Measurements from ENCODE around the gene C5orf63. TPM values are rescaled to one million over a fixed set of nuclear protein-coding genes. Genes with fewer than 3 reads are reported as not detected.

C5orf63 gene
- total RNA-seq, 1 donor from 2014 or later, result not detected

DNA sequence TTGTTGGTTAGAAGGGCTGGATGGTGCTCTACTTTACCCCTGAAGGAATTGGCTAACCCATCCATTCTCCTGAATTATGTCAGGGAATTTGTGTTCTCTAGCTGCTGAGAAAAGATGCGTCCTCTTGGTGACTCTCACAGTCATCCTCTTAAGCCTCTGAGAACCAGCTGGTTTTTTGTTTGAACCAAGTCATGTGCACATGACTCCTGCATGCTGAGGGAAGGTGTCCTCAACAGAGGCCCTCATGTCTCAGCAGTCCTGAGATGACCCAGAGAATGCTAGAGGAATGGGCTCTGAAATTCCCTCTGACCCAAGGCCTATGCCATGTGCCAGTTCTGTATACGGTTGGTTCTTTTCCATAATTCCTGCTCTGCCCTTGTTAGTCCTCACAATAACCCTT, 10.4 kb upstream of the C5orf63 start:
- Histone ChIP-seq H3K27me3 (no peaks in the 10 kb centered on the region), H3K4me1 (no peaks in the 10 kb centered on the region), H3K36me3 (no peaks in the 10 kb centered on the region), H3K4me3 (no peak overlapping the region), H3K9me3 (no peaks in the 10 kb centered on the region), H3K27ac (no peak overlapping the region)
- no peak for DNase-seq (ENCODE audit: low spot score in 2 of 2)
- TF ChIP-seq, protein P1, sequence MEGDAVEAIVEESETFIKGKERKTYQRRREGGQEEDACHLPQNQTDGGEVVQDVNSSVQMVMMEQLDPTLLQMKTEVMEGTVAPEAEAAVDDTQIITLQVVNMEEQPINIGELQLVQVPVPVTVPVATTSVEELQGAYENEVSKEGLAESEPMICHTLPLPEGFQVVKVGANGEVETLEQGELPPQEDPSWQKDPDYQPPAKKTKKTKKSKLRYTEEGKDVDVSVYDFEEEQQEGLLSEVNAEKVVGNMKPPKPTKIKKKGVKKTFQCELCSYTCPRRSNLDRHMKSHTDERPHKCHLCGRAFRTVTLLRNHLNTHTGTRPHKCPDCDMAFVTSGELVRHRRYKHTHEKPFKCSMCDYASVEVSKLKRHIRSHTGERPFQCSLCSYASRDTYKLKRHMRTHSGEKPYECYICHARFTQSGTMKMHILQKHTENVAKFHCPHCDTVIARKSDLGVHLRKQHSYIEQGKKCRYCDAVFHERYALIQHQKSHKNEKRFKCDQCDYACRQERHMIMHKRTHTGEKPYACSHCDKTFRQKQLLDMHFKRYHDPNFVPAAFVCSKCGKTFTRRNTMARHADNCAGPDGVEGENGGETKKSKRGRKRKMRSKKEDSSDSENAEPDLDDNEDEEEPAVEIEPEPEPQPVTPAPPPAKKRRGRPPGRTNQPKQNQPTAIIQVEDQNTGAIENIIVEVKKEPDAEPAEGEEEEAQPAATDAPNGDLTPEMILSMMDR (IDR thresholded peaks at IDR 0.05), result no peak
- intact Hi-C loops (cut with DNase I), result no loop called here

DNA sequence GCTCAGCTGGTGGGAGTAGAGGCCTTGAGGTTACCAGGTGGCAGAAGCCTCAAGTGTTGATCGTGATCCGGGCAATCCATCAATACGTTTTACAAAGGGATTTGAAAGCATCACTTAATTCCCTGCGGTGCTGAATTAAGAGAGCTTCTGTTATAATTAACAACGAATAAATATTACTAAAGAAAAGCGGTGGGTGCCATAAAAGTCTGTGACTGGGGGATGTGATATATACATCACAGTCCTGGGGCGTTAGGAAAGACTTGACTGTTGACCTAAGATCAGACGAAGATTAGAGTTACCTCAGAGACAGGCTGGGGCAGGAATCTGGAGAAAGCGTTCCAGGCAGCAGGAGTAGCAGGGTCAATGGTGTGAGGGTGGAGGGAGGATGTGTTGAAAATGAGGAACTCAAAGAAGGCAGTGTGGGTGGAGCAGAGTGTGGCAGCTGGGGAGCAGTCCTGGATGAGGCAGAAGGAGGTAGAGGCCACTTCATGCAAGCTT, 6.7 kb upstream of the C5orf63 start:
- Histone ChIP-seq H3K27me3 (no peaks in the 10 kb centered on the region), H3K36me3 (no peaks in the 10 kb centered on the region), H3K27ac (no peak overlapping the region), H3K4me1 (no peaks in the 10 kb centered on the region), H3K9me3 (no peaks in the 10 kb centered on the region), H3K4me3 (no peak overlapping the region)
- TF ChIP-seq, protein P1 (IDR thresholded peaks at IDR 0.05), result no peak
- intact Hi-C loops (cut with DNase I), result no loop called here
- DNase-seq (ENCODE audit: low spot score in 2 of 2), result no peak

DNA sequence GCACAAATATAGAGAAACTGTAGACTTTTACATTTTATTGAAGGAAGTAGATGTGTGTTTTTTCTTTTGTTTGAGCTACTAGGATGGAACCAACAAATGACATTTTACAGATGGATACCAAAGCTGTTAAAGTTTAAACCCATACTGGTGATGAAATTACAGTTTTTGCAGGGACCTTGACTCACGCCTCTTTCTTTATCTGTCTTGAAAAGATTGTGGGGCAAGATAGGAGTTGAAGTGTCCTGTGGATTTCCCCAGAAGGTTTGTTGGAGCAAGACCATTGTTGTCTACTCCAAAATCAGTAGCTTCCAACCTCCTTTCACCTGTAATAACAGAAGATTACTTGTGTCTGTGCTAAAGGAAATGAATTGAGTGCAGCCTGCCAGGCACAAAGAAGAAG, 4.1 kb upstream of the C5orf63 start:
- H3K9me3 ChIP-seq, result no peaks in the 10 kb centered on the region
- H3K4me3 ChIP-seq, result no peak overlapping the region
- H3K36me3 ChIP-seq, result no peaks in the 10 kb centered on the region
- H3K27me3 ChIP-seq, result no peaks in the 10 kb centered on the region
- no peak for DNase-seq (ENCODE audit: low spot score in 2 of 2)
- TF ChIP-seq, protein P1 (IDR thresholded peaks at IDR 0.05), result no peak
- no peaks in the 10 kb centered on the region for H3K4me1 ChIP-seq
- H3K27ac ChIP-seq, result no peak overlapping the region
- intact Hi-C loops (cut with DNase I), result no loop called here

DNA sequence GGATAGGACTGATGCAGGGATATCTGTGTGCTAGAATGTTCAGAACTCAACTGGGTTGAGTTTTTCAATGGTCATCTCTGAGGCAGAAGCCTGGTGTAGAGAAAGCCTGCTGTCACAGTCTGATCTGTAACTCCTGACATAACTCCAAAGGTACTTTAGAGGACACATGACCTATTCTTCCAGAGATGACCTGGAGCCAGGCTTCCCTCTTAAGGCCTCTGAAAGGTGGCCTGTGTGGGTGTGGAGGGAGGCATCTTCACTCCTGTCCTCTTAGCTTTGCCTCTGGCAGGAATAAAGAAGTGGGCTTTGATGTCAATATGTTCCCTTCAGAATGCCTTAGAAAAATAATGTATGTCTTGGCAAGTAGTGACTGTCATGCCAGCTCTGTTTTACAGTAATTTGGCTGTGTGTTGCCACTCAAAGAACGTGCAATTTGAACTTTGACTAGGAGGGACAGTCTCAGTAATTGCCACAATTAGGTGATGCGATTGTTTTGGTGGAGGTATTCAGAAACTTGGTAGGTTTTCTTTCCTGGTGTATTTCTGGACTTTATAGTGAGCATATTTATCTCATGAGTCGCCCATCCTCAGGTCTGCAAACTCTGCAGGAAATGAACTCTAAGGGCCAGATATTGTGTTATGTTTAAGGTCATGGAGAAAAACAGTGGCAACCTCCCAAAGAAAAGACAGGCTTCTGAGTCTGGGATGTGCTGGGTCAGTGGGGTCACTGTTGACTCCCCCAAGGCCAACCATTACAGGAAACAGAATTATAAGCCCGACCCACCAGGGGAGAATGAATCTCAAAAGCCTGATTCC, 3.2 kb upstream of the C5orf63 start:
- H3K4me3 ChIP-seq, result no peak overlapping the region
- H3K27ac ChIP-seq, result no peak overlapping the region
- TF ChIP-seq, protein P1 (IDR thresholded peaks at IDR 0.05), result no peak
- DNase-seq (ENCODE audit: low spot score in 2 of 2), result no peak
- no peaks in the 10 kb centered on the region for H3K4me1 ChIP-seq
- no peaks in the 10 kb centered on the region for H3K27me3 ChIP-seq
- intact Hi-C loops (cut with DNase I), result no loop called here
- H3K36me3 ChIP-seq, result no peaks in the 10 kb centered on the region
- no peaks in the 10 kb centered on the region for H3K9me3 ChIP-seq

DNA sequence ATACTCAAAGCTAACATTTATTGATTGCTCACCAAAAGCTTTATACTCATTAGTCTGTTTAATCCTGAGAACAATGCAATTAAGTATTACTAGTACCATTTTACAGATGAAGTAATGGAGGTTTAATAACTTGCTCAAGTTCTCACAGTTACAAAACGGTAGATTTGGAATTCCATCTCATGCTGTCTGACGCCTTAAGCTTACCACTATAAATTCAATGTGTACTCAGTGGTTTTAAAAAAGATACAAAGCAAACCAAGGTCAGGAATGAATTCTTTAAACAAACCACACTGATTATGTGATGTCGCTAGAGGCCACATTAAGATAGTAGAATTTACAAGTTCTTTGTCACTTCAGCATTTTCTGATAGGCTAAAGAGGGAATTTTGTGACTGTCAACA, 1.2 kb upstream of the C5orf63 start:
- TF ChIP-seq, protein P1 (IDR thresholded peaks at IDR 0.05), result no peak
- H3K27me3 ChIP-seq, result no peaks in the 10 kb centered on the region
- H3K36me3 ChIP-seq, result no peaks in the 10 kb centered on the region
- no peak overlapping the region for H3K27ac ChIP-seq
- H3K9me3 ChIP-seq, result no peaks in the 10 kb centered on the region
- intact Hi-C loops (cut with DNase I), result loop anchor here (5.0 kb wide), 1 partner anchor 42 kb away; the partner anchor contains the start of gene MARCHF3
- no peaks in the 10 kb centered on the region for H3K4me1 ChIP-seq
- no peak overlapping the region for H3K4me3 ChIP-seq
- no peak for DNase-seq (ENCODE audit: low spot score in 2 of 2)
